WTC11 (cell line): ENCODE measurements around the gene KCNA4. TPM values are rescaled to one million over a fixed set of nuclear protein-coding genes. Genes with fewer than 3 reads are reported as not detected.

Experiments used
- ATAC-seq: fragments of 200-7000 bp; cut with Tn5 transposase; 2 replicates; pipeline ENCODE4 v1.10.0; 2021; ENCODE audit warnings: mild to moderate bottlenecking, moderate library complexity
- CTCF ChIA-PET: fragments of 300-600 bp; sonication (Branson Sonifier 250); formaldehyde crosslinking; loops from one replicate; lab custom pipeline; 2021; ENCODE audit warnings: antibody characterized with exemption; lab: Charles Lee
- POLR2A ChIA-PET: fragments of 350-600 bp; sonication (Branson Sonifier 250); formaldehyde crosslinking; loops from one replicate; lab custom pipeline; 2021; ENCODE audit warnings: antibody characterized with exemption; lab: Charles Lee
- DNase-seq: peaks from one replicate; pipeline ENCODE4 v3.0.0; 2021; ENCODE audit warnings: low spot score
- H3K27ac Mint-ChIP-seq: 2 replicates; pipeline ENCODE4 v1.8.0; 2021; ENCODE audit warnings: mixed read lengths
- H3K27me3 Mint-ChIP-seq: 2 replicates; pipeline ENCODE4 v1.8.0; 2021; ENCODE audit warnings: low read depth, mild to moderate bottlenecking, moderate library complexity, mixed read lengths
- H3K36me3 Mint-ChIP-seq: 2 replicates; pipeline ENCODE4 v1.8.0; 2021; ENCODE audit warnings: mixed read lengths
- H3K4me1 Mint-ChIP-seq: 2 replicates; pipeline ENCODE4 v1.8.0; 2022; ENCODE audit warnings: mixed read lengths
- H3K4me3 Mint-ChIP-seq: 2 replicates; pipeline ENCODE4 v1.8.0; 2021; ENCODE audit warnings: mild to moderate bottlenecking, moderate library complexity, mixed read lengths
- H3K9me3 Mint-ChIP-seq: 2 replicates; pipeline ENCODE4 v1.8.0; 2021; ENCODE audit warnings: mixed read lengths
- ATF2 ChIP-seq: sonication (generic); formaldehyde crosslinking; IDR thresholded peaks from 2 replicates; pipeline ENCODE4 v1.8.1; 2022; ENCODE audit warnings: low read depth, missing genetic modification reagents, borderline replicate concordance
- CREM ChIP-seq: sonication (generic); formaldehyde crosslinking; IDR thresholded peaks from 2 replicates; pipeline ENCODE4 v1.8.1; 2022; ENCODE audit warnings: mild to moderate bottlenecking, missing genetic modification reagents, moderate library complexity
- CTCF ChIP-seq: fragments of 200-600 bp; IDR thresholded peaks from 2 replicates; pipeline ENCODE4 v1.8.0; 2022; ENCODE audit warnings: antibody characterized with exemption
- ERG ChIP-seq: fragments of 250-450 bp; sonication (Bioruptor Pico); IDR thresholded peaks from 2 replicates; pipeline ENCODE4 v1.8.0; 2021; ENCODE audit warnings: mild to moderate bottlenecking
- JAZF1 ChIP-seq: fragments of 250-450 bp; sonication (Bioruptor Pico); IDR thresholded peaks from 2 replicates; pipeline ENCODE4 v1.9.0; 2021; ENCODE audit warnings: moderate library complexity, mild to moderate bottlenecking, inconsistent platforms
- JUN ChIP-seq: sonication (generic); formaldehyde crosslinking; IDR thresholded peaks from 2 replicates; pipeline ENCODE4 v1.8.0; 2023; ENCODE audit warnings: mild to moderate bottlenecking, missing genetic modification reagents
- MLX ChIP-seq: sonication (generic); formaldehyde crosslinking; IDR thresholded peaks from 2 replicates; pipeline ENCODE4 v1.8.1; 2023; ENCODE audit warnings: mild to moderate bottlenecking, missing genetic modification reagents, moderate library complexity
- NFYB ChIP-seq: sonication (generic); formaldehyde crosslinking; conservative IDR thresholded peaks from 2 replicates; pipeline ENCODE4 v1.8.0; 2022; ENCODE audit warnings: low read depth, missing genetic modification reagents
- RORB ChIP-seq: fragments of 250-450 bp; sonication (Bioruptor Pico); IDR thresholded peaks from 2 replicates; pipeline ENCODE4 v1.9.0; 2021; ENCODE audit warnings: mild to moderate bottlenecking
- SOX15 ChIP-seq: fragments of 250-450 bp; sonication (Bioruptor Pico); IDR thresholded peaks from 2 replicates; pipeline ENCODE4 v1.9.0; 2021; ENCODE audit warnings: mild to moderate bottlenecking
- SP1 ChIP-seq: sonication (generic); formaldehyde crosslinking; conservative IDR thresholded peaks from 2 replicates; pipeline ENCODE4 v1.8.1; 2022; ENCODE audit warnings: missing genetic modification reagents
- TCF7 ChIP-seq: sonication (generic); formaldehyde crosslinking; IDR thresholded peaks from 2 replicates; pipeline ENCODE4 v1.8.0; 2022; ENCODE audit warnings: mild to moderate bottlenecking, low read depth, missing genetic modification reagents, moderate library complexity
- TP53 ChIP-seq: sonication (generic); formaldehyde crosslinking; IDR thresholded peaks from 2 replicates; pipeline ENCODE4 v1.8.1; 2023; ENCODE audit warnings: mild to moderate bottlenecking, missing genetic modification reagents
- ZNF219 ChIP-seq: sonication (generic); formaldehyde crosslinking; IDR thresholded peaks from 2 replicates; pipeline ENCODE4 v1.8.0; 2023; ENCODE audit warnings: missing genetic modification reagents, mild to moderate bottlenecking, borderline replicate concordance
- ZNF281 ChIP-seq: sonication (generic); formaldehyde crosslinking; IDR thresholded peaks from 2 replicates; pipeline ENCODE4 v1.8.0; 2023; ENCODE audit warnings: mild to moderate bottlenecking, missing genetic modification reagents
- ZNF423 ChIP-seq: fragments of 250-450 bp; sonication (Bioruptor Pico); IDR thresholded peaks from 2 replicates; pipeline ENCODE4 v2.1.2; 2022; ENCODE audit warnings: mild to moderate bottlenecking, moderate library complexity
- ZNF671 ChIP-seq: fragments of 250-450 bp; sonication (Bioruptor Pico); IDR thresholded peaks from 2 replicates; pipeline ENCODE4 v1.8.0; 2021; ENCODE audit warnings: mild to moderate bottlenecking
- total RNA-seq: library from RNA; stranded (reverse); gene quantifications from 3 replicates; pipeline ENCODE4 v1.2.3, GENCODE V29; 2021
- TF ChIP-seq, protein P1 (sequence below): fragments of 250-450 bp; sonication (Bioruptor Pico); IDR thresholded peaks from 2 replicates; pipeline ENCODE4 v2.1.2; 2022; ENCODE audit warnings: mild to moderate bottlenecking, moderate library complexity
- TF ChIP-seq, protein P2 (sequence below): sonication (generic); formaldehyde crosslinking; IDR thresholded peaks from 2 replicates; pipeline ENCODE4 v1.8.1; 2023; ENCODE audit warnings: mild to moderate bottlenecking, moderate library complexity, missing genetic modification reagents
- TF ChIP-seq, protein P3 (sequence below): sonication (generic); formaldehyde crosslinking; IDR thresholded peaks from 2 replicates; pipeline ENCODE4 v1.8.1; 2023; ENCODE audit warnings: mild to moderate bottlenecking, missing genetic modification reagents

The KCNA4 gene
- total RNA-seq, 1 experiment from 2014 or later, result not detected

GRCh38 chr11:29963036-29963435 lies 53.8 kb downstream of the KCNA4 start:
- no peak for DNase-seq
- Mint-ChIP-seq H3K9me3 (no peaks in the 10 kb centered on the region), H3K4me1 (peaks cover 38% of the 10 kb centered on the region), H3K27ac (no peak overlapping the region), H3K27me3 (no peaks in the 10 kb centered on the region), H3K36me3 (no peaks in the 10 kb centered on the region), H3K4me3 (no peak overlapping the region)
- POLR2A ChIA-PET, result no interaction called here
- TF ChIP-seq ZNF219 (CRISPR knock-in tag), result no peak
- TF ChIP-seq CTCF, result no peak
- no peak for TF ChIP-seq SP1 (CRISPR knock-in tag)
- TF ChIP-seq SOX15 (CRISPR knock-in tag), result no peak
- TF ChIP-seq, protein P1, sequence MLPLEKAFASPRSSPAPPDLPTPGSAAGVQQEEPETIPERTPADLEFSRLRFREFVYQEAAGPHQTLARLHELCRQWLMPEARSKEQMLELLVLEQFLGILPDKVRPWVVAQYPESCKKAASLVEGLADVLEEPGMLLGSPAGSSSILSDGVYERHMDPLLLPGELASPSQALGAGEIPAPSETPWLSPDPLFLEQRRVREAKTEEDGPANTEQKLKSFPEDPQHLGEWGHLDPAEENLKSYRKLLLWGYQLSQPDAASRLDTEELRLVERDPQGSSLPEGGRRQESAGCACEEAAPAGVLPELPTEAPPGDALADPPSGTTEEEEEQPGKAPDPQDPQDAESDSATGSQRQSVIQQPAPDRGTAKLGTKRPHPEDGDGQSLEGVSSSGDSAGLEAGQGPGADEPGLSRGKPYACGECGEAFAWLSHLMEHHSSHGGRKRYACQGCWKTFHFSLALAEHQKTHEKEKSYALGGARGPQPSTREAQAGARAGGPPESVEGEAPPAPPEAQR (CRISPR knock-in tag), result no peak
- TF ChIP-seq RORB, result no peak
- no peak for TF ChIP-seq ZNF423 (CRISPR knock-in tag)
- TF ChIP-seq ERG (CRISPR knock-in tag), result no peak
- TF ChIP-seq, protein P2, sequence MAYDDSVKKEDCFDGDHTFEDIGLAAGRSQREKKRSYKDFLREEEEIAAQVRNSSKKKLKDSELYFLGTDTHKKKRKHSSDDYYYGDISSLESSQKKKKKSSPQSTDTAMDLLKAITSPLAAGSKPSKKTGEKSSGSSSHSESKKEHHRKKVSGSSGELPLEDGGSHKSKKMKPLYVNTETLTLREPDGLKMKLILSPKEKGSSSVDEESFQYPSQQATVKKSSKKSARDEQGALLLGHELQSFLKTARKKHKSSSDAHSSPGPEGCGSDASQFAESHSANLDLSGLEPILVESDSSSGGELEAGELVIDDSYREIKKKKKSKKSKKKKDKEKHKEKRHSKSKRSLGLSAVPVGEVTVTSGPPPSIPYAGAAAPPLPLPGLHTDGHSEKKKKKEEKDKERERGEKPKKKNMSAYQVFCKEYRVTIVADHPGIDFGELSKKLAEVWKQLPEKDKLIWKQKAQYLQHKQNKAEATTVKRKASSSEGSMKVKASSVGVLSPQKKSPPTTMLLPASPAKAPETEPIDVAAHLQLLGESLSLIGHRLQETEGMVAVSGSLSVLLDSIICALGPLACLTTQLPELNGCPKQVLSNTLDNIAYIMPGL (CRISPR knock-in tag), result no peak
- TF ChIP-seq, protein P3, sequence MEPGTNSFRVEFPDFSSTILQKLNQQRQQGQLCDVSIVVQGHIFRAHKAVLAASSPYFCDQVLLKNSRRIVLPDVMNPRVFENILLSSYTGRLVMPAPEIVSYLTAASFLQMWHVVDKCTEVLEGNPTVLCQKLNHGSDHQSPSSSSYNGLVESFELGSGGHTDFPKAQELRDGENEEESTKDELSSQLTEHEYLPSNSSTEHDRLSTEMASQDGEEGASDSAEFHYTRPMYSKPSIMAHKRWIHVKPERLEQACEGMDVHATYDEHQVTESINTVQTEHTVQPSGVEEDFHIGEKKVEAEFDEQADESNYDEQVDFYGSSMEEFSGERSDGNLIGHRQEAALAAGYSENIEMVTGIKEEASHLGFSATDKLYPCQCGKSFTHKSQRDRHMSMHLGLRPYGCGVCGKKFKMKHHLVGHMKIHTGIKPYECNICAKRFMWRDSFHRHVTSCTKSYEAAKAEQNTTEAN (CRISPR knock-in tag), result no peak
- TF ChIP-seq MLX (CRISPR knock-in tag), result no peak
- TF ChIP-seq ATF2 (CRISPR knock-in tag), result no peak
- no peak for TF ChIP-seq TP53
- TF ChIP-seq ZNF281 (CRISPR knock-in tag), result no peak
- no peak for TF ChIP-seq CREM (CRISPR knock-in tag)
- no peak for TF ChIP-seq ZNF671 (CRISPR knock-in tag)
- TF ChIP-seq JUN (CRISPR knock-in tag), result no peak
- no peak for TF ChIP-seq JAZF1 (CRISPR knock-in tag)
- TF ChIP-seq NFYB (CRISPR knock-in tag), result no peak
- TF ChIP-seq TCF7 (CRISPR knock-in tag), result no peak
- CTCF ChIA-PET, result interaction anchor here (0.6 to 1.0 kb wide), 3 partner anchors 16 to 180 kb away, joined by 3 read pairs; no protein-coding TSS in a partner anchor
- no peak for ATAC-seq
